Renal cortex interstitium (tissue), 11 donors: ENCODE data around the gene EIF4E2. TPM values are rescaled to one million over a fixed set of nuclear protein-coding genes. Genes with fewer than 3 reads are reported as not detected.
A peak's percentile ranks its signal among the peaks of the same experiment; 100 is the strongest.
"Not testable (repeated sequence)": the region's sequence is repeated elsewhere in the genome, so short reads cannot be mapped to it uniquely, and the experiment has no call there.

ENCODE experiments used
- DNase-seq, 11 donors: peaks; one replicate each; pipeline ENCODE4 v3.0.0-alpha.2; 2013; ENCODE audit warnings: low read depth in 9 of 11, low spot score in 4 of 11; ENCODE audit errors: extremely low read depth in 1 of 11
- polyA plus RNA-seq, 3 donors: library from polyadenylated mRNA; unstranded; fragments of 120-200 nt; gene quantifications; one replicate each; pipeline ENCODE4 v1.2.1, GENCODE V29; 2013; ENCODE audit not compliant: insufficient read length in 3 of 3

Gene EIF4E2
- polyA plus RNA-seq, 3 donors: 109 to 122 (median 121) TPM

- DNase-seq: no peak
Measured at GRCh38 chr2:232530626-232531260, 19.7 kb upstream of the EIF4E2 start.

DNA sequence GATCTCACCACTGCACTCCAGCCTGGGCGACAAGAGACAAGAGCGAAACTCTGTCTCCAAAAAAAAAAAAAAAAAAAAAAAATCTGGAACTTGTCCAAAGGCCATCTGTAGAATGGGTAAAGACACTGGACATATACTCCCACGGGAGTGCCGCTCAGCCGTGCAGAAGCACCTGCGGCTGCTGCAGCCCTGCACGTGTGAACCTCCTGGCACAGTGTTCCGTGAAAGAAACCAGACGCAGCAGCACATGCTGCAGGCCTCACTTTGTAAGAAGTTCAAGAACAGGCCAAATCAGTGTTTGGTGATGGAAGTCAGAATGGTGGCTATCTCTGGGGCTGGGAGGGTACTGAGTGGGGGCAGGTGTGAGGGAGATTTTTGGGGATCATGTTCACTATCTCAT, 18.1 kb upstream of the EIF4E2 start:
- no peak for DNase-seq

DNA sequence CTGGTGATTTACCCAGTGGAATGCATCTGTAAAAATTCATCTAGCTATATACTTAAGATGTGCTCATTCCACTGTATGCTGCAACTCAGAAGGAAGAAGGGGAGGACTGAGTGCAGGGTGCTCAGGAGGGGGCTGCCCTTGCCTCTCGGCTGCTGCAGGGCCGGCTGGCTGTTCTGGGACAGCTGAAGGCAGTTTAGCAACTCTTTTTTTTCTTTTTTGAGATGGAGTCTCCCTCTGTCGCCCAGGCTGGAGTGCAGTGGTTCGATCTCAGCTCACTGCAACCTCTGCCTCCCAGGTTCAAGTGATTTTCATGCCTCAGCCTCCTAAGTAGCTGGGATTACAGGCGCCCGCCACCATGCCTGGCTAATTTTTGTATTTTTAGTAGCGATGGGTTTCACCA, 17.7 kb upstream of the EIF4E2 start:
- not testable (repeated sequence) for DNase-seq

GRCh38 chr2:232533944-232534710, 16.4 kb upstream of the EIF4E2 start:
- no peak for DNase-seq

DNA sequence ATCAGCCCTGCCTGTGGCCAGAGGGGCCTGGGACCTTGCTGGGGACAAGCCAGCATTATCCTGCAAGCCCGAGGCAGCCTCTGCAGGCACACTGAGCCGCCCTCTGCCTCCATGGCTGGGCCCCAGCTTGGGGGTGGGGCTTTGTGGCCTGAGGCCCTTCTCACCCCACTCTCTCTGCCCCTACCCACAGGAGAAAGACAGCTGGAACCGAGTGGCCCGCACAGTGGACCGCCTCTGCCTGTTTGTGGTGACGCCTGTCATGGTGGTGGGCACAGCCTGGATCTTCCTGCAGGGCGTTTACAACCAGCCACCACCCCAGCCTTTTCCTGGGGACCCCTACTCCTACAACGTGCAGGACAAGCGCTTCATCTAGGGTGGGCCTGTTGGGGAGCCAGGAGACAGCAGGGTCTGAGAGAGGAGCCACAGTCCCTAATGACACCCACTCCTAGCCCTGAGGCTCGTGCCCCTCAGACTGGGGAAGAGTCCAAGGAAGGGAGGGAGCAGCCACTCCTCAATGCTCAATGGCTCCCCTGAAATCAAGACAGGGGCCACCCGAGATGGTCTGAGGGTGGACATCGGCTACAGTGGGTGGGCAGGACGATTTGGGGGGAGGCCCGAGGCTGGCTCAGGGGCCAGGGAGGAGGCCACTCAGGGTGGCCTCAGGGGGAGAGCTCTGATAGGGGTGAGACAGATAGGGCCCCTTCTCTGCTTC, 15.4 kb upstream of the EIF4E2 start:
- DNase-seq: no peak

DNA sequence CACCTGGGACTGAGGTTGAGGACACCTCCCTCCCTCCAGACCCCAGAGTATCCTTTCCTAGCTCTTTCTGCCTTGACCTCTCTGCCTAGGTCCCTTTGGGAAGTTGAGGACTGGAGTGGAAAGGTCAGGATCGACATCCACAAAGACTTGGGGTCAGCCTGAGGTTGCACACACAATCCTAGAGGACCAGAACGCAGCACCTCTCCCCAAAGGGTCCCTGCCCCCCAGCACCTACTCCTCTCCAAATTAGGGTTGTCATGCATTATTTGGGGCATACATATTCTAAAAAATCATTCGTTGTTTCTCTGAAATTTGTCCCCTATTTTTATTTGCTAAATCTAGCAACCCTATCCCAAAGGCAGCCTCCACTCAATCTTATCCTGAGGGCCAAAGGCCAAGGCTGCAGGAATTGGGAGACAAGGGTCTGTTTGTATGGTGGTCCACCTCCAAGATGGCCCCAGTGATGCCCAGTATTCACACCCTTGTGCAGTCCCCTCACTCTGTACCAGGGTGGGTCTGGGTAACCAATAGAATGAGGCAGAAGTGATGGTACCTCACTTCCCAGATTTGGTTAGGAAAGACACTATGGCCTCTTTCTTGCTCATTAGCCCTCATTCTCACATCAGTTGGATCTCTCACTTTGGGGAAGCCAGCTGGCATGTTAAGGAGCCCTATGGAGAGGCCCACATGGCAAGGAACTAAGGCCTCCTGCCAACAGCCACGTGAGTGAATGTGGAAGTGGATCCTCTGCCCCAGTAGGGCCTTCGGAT, 14.5 kb upstream of the EIF4E2 start:
- DNase-seq: no peak

- no peak for DNase-seq
Measured at GRCh38 chr2:232537079-232537478, 13.4 kb upstream of the EIF4E2 start.

DNA sequence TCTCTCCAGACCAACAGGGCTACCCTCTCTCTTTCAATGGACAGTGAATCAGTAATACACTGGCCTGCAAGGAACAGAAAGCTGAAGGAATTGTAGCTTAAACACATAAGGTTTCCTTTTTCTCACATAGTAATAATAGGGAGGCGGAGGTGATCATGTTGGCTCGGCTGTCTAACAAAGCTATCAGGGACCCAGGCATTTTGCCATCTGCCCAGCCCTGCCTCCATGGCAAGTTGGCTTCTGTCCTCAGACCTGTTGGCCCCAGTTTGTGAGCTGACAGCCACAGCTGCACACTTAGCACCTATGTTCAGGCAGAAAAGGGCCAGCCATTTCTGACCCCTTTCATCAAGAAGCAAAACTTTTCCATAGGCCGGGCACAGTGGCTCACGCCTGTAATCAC, 13.0 kb upstream of the EIF4E2 start:
- DNase-seq: no peak

GRCh38 chr2:232538671-232539070, 11.8 kb upstream of the EIF4E2 start:
- DNase-seq: no peak

- peak in 1 of 11 donors; percentile 30 for DNase-seq
Measured at GRCh38 chr2:232539298-232540231, 10.9 kb upstream of the EIF4E2 start, which contains the start of gene CHRNG. Gene CHRNG (plus strand): TSS chr2:232539692. CDS start chr2:232539748, 56 bp downstream.

- DNase-seq: no peak
Measured at GRCh38 chr2:232540441-232541041, 9.9 kb upstream of the EIF4E2 start.

- no peak for DNase-seq
Measured at GRCh38 chr2:232541195-232541960, 9.1 kb upstream of the EIF4E2 start.

GRCh38 chr2:232541961-232542714, 8.4 kb upstream of the EIF4E2 start:
- no peak for DNase-seq

DNA sequence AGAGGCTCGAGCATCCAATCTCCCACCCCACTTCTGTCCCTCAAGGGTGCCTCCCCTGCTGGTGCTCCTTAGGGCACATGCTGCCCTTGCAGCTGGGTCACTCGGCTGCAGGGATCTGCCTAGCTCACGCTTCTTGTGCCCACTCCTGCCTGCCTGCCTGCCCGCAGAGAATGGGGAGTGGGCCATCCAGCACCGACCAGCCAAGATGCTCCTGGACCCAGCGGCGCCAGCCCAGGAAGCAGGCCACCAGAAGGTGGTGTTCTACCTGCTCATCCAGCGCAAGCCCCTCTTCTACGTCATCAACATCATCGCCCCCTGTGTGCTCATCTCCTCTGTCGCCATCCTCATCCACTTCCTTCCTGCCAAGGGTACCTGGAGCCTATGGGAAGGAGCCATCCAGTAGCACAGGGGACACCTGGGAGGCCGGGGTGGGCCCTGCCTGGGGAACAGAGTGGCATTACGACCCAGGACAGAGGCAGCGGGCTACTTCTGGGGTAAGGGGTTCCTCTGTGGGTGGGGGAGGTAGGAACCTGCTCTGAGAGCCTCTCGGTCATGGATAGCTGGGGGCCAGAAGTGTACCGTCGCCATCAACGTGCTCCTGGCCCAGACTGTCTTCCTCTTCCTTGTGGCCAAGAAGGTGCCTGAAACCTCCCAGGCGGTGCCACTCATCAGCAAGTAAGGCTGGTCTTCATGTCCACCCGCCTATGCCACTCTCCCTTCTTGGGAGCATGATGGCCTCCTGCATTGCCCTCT, 7.6 kb upstream of the EIF4E2 start:
- DNase-seq: no peak

GRCh38 chr2:232543491-232543890, 7.0 kb upstream of the EIF4E2 start:
- DNase-seq: no peak
